Keratinocyte (primary cell): ENCODE results near the gene MYOC. TPM values are rescaled to one million over a fixed set of nuclear protein-coding genes. Genes with fewer than 3 reads are reported as not detected.

Experiments used
- DNase-seq: peaks from one replicate; pipeline ENCODE4 v3.0.0-alpha.2; 2011; ENCODE audit warnings: low read depth, missing footprints, low spot score
- FAIRE-seq: peaks from 2 replicates; lab custom pipeline; 2011; peaks lifted over from hg19 to GRCh38; lab: Jason Lieb, UNC
- H2AFZ ChIP-seq: 2 replicates; pipeline ENCODE4 v1.6.0; 2012; ENCODE audit warnings: low read length, control low read depth, inconsistent platforms; ENCODE audit not compliant: control insufficient read depth
- H3K27ac ChIP-seq: 2 replicates; pipeline ENCODE4 v1.5.1; 2011; ENCODE audit warnings: low read length; ENCODE audit not compliant: control insufficient read depth, insufficient read depth
- H3K27me3 ChIP-seq: 3 replicates; pipeline ENCODE4 v1.6.0; 2011; ENCODE audit warnings: low read length; ENCODE audit not compliant: control insufficient read depth, insufficient read depth; ENCODE audit errors: extremely low read depth
- H3K36me3 ChIP-seq, 2 experiments: 2 replicates in 1 of 2; 3 replicates in 1 of 2; pipeline ENCODE4 v1.5.1; 2011; ENCODE audit warnings: low read length in 2 of 2, mild to moderate bottlenecking in 1 of 2; ENCODE audit not compliant: control insufficient read depth in 2 of 2, insufficient read depth in 2 of 2; ENCODE audit errors: extremely low read depth in 1 of 2
- H3K4me1 ChIP-seq: 3 replicates; pipeline ENCODE4 v1.5.1; 2011; ENCODE audit warnings: low read length; ENCODE audit not compliant: control insufficient read depth, insufficient read depth; ENCODE audit errors: extremely low read depth
- H3K4me2 ChIP-seq: 3 replicates; pipeline ENCODE4 v1.6.0; 2011; ENCODE audit warnings: low read depth, low read length; ENCODE audit not compliant: control insufficient read depth, insufficient read depth; ENCODE audit errors: extremely low read depth
- H3K4me3 ChIP-seq, 3 experiments: fragments of 200-600 bp in 1 of 3; sonication (generic) in 1 of 3; 2 replicates in 2 of 3; 3 replicates in 1 of 3; pipeline ENCODE4 v1.5.1; 2011 to 2016; ENCODE audit warnings: low read length in 3 of 3, mild to moderate bottlenecking in 3 of 3, control low read depth in 2 of 3, inconsistent platforms in 1 of 3, low read depth in 1 of 3, mixed read lengths in 1 of 3, mixed run types in 1 of 3, moderate library complexity in 1 of 3; ENCODE audit not compliant: control insufficient read depth in 2 of 3, insufficient read depth in 2 of 3; ENCODE audit errors: extremely low read depth in 1 of 3
- H3K79me2 ChIP-seq: 2 replicates; pipeline ENCODE4 v1.6.0; 2012; ENCODE audit warnings: low read length; ENCODE audit not compliant: control insufficient read depth, insufficient read depth
- H3K9ac ChIP-seq: 3 replicates; pipeline ENCODE4 v1.6.0; 2011; ENCODE audit warnings: low read length; ENCODE audit not compliant: control insufficient read depth, insufficient read depth; ENCODE audit errors: extremely low read depth
- H3K9me1 ChIP-seq: 3 replicates; pipeline ENCODE4 v1.6.0; 2011; ENCODE audit warnings: low read length; ENCODE audit not compliant: control insufficient read depth, insufficient read depth; ENCODE audit errors: extremely low read depth
- H3K9me3 ChIP-seq: 2 replicates; pipeline ENCODE4 v1.5.1; 2012; ENCODE audit warnings: low read depth, low read length; ENCODE audit not compliant: control insufficient read depth
- H4K20me1 ChIP-seq: 3 replicates; pipeline ENCODE4 v1.6.0; 2011; ENCODE audit warnings: low read length; ENCODE audit not compliant: control insufficient read depth, insufficient read depth; ENCODE audit errors: extremely low read depth
- CTCF ChIP-seq, 3 experiments: IDR thresholded peaks in 1 of 3; conservative IDR thresholded peaks in 1 of 3; optimal IDR thresholded peaks in 1 of 3; 2 replicates in 2 of 3; 3 replicates in 1 of 3; pipeline versions ENCODE3 to v1.5.1; 2011; ENCODE audit warnings: low read length in 3 of 3, mild to moderate bottlenecking in 3 of 3, moderate library complexity in 2 of 3, control low read depth in 1 of 3, inconsistent platforms in 1 of 3; ENCODE audit not compliant: insufficient read depth in 2 of 3; ENCODE audit errors: extremely low read depth in 1 of 3
- EZH2 ChIP-seq: IDR thresholded peaks from one replicate; pipeline ENCODE4 v1.6.1; 2012; ENCODE audit warnings: inconsistent platforms, mild to moderate bottlenecking, low read length, moderate library complexity
- dilution Hi-C: fragments of 300-500 bp; cut with MboI; formaldehyde crosslinking; loops from one replicate; pipeline ENCODE4 v1.7.0; 2020; ENCODE audit warnings: low sequenced_read_pairs; ENCODE audit not compliant: extremely low pct_ligation_motif_present
- polyA plus RNA-seq, 5 experiments: library from polyadenylated mRNA; depleted of rRNA in 3 of 5; stranded (reverse) in 3 of 5; stranded (forward) in 1 of 5; unstranded in 1 of 5; fragments of >200 nt; gene quantifications; 1 replicate in 1 of 5; 2 replicates in 3 of 5; 3 replicates in 1 of 5; pipeline versions ENCODE4 v1.2.1 to v1.2.3, GENCODE V29; 2011 to 2012; ENCODE audit warnings: missing spikeins in 2 of 5, low read depth in 1 of 5, low replicate concordance in 1 of 5

MYOC gene
- polyA plus RNA-seq, 1 donor (not counting 4 experiments of a cell fraction or from before 2014, with no cell fraction given): not detected

GRCh38 chr1:171585715-171586114, 66.8 kb downstream of the MYOC start:
- TF ChIP-seq CTCF (optimal IDR thresholded peaks at IDR 0.05 in 1 of 3, IDR thresholded peaks at IDR 0.05 in 1 of 3, conservative IDR thresholded peaks at IDR 0.05 in 1 of 3; ENCODE audit: extremely low read depth in 1 of 3, insufficient read depth in 2 of 3, low read length in 3 of 3) (no peak), EZH2 (no peak)
- Histone ChIP-seq H3K79me2 (no peaks in the 10 kb centered on the region), H4K20me1 (no peaks in the 10 kb centered on the region), H3K9ac (no peak overlapping the region), H3K36me3 (peaks cover 28 to 40% of the 10 kb centered on the region in 2 experiments), H3K4me2 (no peak overlapping the region), H3K9me3 (no peaks in the 10 kb centered on the region), H2AFZ (no peak overlapping the region), H3K4me3 (no peak overlapping the region), H3K4me1 (peaks cover 5% of the 10 kb centered on the region), H3K9me1 (no peaks in the 10 kb centered on the region), H3K27me3 (no peaks in the 10 kb centered on the region), H3K27ac (peak overlapping the region; percentile 0)
- DNase-seq: no peak
- FAIRE-seq: no peak
- dilution Hi-C loops: no loop called here

Other genes with a start within 250 kb of the MYOC start
- 74.8 to 88.6 TPM (median 77.5 TPM) in 3 replicates for gene PRRC2C, start 167.2 kb downstream of the MYOC start, polyA plus RNA-seq
- gene MYOCOS, start 30.4 kb downstream of the MYOC start, polyA plus RNA-seq: 0.05 TPM in 1 of 3 replicates, not detected in the others
- 6.5 to 12.7 TPM (median 8.2 TPM) in 3 replicates for gene VAMP4, start 89.4 kb upstream of the MYOC start, polyA plus RNA-seq
- gene METTL13, start 129.0 kb upstream of the MYOC start, polyA plus RNA-seq: 44.6 to 54.0 TPM (median 46.0 TPM) in 3 replicates
- 1.6 to 2.0 TPM (median 1.9 TPM) in 3 replicates for gene DNM3, start 188.8 kb upstream of the MYOC start, polyA plus RNA-seq